Medulla oblongata (tissue), 1 donor: ENCODE data around the gene PLIN3.
A peak's percentile ranks its signal among the peaks of the same experiment; 100 is the strongest.
"Not testable (repeated sequence)": the region's sequence is repeated elsewhere in the genome, so short reads cannot be mapped to it uniquely, and the experiment has no call there.

ENCODE experiments used
- DNase-seq: peaks from one replicate; pipeline ENCODE4 v3.0.0-alpha.2; 2015; ENCODE audit errors: extremely low spot score

PLIN3 gene

GRCh38 chr19:4811328-4812131, 55.9 kb downstream of the PLIN3 start:
- peak; percentile 59 for DNase-seq

GRCh38 chr19:4807188-4807587, 60.3 kb downstream of the PLIN3 start:
- DNase-seq, result peak; percentile 83

DNA sequence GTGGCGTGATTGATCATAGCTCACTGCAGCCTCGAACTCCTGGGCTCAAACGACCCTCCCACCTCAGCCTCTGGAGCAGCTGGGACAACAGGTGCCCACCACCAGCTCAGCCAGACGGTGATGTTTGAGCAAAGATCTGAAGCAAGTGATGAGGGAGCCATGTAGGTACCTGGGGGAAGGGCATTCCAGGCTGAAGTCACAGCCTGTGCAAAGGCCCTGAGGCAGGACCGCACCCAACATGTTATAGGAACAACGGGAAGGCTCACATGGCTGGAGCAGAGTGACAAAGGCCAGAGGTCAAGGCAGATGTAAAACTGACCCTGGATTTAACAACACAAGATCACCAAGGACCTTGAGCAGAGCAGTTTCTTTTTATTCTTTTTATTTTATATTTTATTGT, 61.1 kb downstream of the PLIN3 start:
- DNase-seq, result no peak

- DNase-seq, result not testable (repeated sequence)
These were observed 62.3 kb downstream of the PLIN3 start for GRCh38 chr19:4805140-4805539.

GRCh38 chr19:4803736-4804695, 63.5 kb downstream of the PLIN3 start:
- DNase-seq, result peak; percentile 53

- no peak for DNase-seq
These were observed 64.8 kb downstream of the PLIN3 start for GRCh38 chr19:4802711-4803110.

DNA sequence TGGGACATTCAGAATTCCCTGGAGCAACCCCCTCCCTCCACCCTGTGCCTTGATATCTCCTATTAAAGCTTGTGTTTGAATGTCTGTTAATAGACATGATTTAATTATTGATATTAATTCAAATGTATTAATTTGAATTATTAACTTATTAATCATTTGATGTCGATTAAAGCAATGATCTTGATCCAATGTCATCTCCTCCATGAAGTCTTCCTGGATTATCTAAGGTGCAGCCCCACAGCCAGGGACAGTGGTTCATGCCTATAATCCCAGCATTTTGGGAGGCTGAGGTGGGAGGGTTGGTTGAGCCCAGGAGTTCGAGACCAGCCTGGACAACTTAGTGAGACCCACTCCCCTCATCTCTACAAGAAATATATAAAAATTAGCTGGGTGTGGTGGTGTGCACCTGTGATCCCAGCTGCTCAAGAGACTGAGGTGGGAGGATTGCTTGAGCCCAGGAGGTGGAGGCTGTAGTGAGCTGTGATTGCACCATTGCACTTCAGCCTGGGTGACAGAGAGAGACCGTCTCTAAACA, 66.3 kb downstream of the PLIN3 start:
- DNase-seq, result no peak

DNA sequence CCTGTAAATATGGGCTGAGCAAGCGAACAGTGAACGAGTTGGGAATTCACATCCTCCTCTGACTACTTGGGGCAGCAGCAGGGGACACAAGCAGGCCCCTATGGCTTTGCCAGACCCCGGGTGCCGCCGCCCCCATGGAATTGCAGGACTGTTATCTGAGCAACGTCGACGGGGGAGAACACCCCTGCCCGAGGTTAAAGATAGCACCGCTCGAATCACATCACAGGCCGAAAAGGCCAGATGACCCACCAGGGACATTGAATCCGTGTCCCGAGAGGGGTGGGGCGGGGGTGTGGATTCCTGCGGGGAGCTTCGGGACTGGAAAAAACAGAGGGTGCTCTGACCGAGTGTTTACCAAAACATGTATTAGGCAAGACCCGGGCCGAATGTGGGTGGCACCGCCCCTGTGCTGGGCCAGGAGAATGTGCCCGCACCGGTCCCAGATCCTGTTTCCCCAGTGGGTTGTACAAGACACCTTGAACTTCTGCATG, 66.8 kb downstream of the PLIN3 start:
- no peak for DNase-seq

- DNase-seq, result no peak
These were observed 72.1 kb downstream of the PLIN3 start for GRCh38 chr19:4795400-4795799.

GRCh38 chr19:4794971-4795370, 72.5 kb downstream of the PLIN3 start:
- no peak for DNase-seq

- DNase-seq, result not testable (repeated sequence)
These were observed 74.2 kb downstream of the PLIN3 start for GRCh38 chr19:4793278-4793677.

DNA sequence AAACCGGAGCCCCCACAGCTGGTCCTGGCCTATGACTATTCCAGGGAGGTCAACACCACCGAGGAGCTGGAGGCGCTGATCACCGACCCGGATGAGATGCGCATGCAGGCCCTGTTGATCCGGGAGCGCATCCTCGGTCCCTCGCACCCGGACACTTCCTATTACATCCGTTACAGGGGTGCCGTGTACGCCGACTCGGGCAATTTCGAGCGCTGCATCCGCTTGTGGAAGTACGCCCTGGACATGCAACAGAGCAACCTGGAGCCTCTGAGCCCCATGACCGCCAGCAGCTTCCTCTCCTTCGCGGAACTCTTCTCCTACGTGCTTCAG, 74.6 kb downstream of the PLIN3 start:
- DNase-seq, result not testable (repeated sequence)

- not testable (repeated sequence) for DNase-seq
These were observed 75.2 kb downstream of the PLIN3 start for GRCh38 chr19:4792019-4792865.

DNA sequence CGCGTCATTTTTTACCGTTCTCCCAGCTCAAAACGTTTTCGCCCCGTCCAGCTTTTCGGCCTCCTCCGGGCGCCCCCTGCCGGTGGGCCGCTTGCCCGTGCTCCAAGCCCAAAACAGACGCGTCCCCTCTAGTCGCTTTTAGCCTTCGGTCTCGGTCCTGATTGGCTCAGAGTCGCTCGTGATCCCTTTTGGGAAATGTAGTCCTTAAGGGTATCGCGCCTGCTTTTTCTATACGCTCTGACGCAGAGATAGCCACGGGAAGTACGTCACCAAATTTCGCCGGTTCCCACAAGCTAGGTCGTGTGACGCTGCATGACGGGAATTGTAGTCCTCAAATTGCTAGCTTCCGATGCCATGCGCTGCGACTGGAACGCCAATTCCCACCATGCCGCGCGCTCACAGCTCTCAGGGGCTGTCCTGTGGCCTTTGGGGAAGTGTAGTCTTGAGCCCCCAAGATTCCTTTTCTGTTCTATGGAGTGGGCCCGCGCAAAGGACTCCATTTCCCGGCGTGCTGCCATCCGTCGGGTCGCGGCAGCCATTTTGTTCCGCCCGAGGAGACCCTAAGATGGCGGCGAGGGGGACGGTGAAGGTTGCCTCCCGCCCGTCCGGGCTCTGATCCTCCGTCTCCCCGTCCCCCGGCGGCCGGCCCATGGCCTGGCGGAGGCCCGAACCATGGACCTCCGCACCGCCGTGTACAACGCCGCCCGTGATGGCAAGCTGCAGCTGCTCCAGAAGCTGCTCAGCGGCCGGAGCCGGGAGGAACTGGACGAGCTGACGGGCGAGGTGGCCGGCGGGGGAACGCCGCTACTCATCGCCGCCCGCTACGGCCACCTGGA, 76.1 kb downstream of the PLIN3 start, which contains the start of gene FEM1A:
FEM1A (plus strand) TSS at position 552 of the 836 bp plus-strand sequence; CDS start at position 673, 121 bp downstream.
- peak; percentile 100 for DNase-seq
